Pulmonary artery endothelial cell (primary cell): ENCODE data around the gene MSH3. TPM values are rescaled to one million over a fixed set of nuclear protein-coding genes. Genes with fewer than 3 reads are reported as not detected.

Experiments
- DNase-seq: peaks from one replicate; pipeline ENCODE4 v3.0.0-alpha.2; 2011; ENCODE audit warnings: low read depth, low spot score
- total RNA-seq: library from RNA; depleted of rRNA; stranded (reverse); fragments of >200 nt; gene quantifications from 2 replicates; pipeline ENCODE4 v1.2.3, GENCODE V29; 2014

The MSH3 gene
- 8.4 and 9.3 TPM in 2 replicates for total RNA-seq

DNA sequence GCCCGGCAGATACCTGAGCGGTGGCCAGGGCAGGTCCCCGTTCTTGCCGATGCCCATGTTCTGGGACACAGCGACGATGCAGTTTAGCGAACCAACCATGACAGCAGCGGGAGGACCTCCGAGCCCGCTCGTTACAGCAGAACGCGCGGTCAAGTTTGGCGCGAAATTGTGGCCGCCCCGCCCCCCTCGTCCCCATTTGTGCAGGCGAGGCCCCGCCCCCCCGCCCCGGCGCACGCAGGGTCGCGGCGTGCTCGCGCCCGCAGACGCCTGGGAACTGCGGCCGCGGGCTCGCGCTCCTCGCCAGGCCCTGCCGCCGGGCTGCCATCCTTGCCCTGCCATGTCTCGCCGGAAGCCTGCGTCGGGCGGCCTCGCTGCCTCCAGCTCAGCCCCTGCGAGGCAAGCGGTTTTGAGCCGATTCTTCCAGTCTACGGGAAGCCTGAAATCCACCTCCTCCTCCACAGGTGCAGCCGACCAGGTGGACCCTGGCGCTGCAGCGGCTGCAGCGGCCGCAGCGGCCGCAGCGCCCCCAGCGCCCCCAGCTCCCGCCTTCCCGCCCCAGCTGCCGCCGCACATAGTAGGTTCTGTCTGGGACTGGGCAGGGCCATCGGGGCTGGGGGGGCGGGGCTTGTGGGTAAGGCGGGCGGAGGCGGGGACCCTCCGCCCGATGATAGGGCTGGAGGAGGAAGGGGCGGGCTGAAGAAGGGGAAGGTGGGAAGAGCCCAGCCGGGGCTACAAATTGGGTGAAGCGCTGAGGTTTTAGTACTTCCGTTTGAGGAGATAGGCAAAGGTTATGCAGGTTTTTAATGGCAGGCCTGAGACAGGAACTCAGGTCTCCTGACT, at the start of gene MSH3, which contains the start of gene DHFR:
MSH3 (plus strand) TSS at position 262 of the 840 bp plus-strand sequence; CDS start at position 338, 76 bp downstream.
DHFR (minus strand) TSS at position 593 of the 840 bp plus-strand sequence; CDS start at position 99, 494 bp downstream.
- DNase-seq, result peak; percentile 49

DNA sequence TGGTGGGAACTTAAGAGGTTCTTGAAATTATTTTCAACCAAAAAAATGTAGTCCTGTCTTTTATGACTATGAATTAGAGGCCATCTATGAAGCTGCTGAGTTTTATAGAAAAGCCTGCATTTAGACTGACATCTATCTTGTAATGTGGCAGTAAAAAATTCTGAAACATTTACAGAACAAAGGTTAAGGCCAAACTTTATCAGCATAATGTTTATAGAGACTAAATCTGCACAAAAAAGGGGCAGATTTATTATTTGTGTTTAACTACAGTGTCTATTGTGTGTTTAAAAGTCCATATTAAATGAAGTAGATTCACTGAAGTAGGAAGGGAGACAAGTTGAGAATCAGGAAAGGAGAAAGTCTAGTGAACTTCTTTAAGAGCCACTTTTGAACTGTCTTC, 47.1 kb upstream of the MSH3 start:
- DNase-seq, result no peak

DNA sequence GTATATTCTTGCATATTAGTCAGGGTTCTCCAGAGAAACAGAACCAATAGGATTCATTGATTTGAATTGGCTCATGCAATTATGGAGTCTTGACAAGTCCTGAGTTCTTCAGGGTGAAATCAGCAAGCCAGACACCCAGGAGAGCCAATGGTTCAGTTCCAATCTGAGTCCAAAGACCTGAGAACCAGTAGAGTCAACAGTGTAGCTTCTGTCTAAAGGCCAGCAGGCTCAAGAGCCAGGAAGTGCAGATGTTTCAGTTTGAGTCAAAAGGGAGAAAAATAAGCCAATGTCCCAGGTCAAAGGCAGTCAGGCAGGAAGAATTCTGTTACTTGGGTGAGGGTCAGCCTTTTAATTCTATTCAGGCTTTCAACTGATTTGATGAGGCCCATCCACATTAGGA, 46.6 kb upstream of the MSH3 start:
- DNase-seq, result no peak

DNA sequence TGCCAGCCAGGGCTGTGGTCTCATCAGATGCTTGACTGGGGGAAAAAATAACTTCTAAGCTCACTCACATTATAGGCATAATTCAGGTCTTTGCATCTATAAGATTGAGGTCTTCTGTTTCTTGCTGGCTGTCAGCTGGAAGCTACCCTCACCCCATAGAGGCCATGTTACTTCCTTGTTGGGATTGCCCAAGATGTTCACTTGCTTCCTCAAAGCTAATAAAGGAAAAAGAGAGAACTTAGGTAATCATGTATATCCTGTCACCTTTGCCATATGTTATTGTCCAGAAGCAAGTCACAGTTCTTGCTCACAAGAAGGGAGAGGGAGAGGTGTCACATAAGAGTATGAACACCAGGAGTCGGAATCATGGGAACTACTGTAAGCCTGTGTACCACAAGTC, 45.7 kb upstream of the MSH3 start:
- no peak for DNase-seq

DNA sequence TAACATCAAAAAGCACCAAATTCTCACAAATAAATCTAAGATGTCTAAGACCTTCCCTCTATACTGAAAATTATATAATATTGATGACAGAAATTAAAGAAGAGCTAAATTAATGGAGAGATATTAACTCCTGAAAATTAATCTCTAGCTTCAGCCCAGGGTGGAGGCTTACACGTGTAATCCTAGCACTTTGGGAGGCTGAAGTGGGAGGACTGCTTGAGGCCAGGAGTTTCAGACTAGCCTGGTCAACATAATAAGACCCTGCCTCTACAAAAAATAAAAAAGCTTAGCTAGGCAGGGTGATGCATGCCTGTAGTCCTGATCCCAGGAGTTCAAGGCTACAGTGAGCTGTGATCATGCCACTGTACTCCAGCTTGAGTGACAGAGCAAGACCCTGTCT, 44.8 kb upstream of the MSH3 start:
- no peak for DNase-seq

DNA sequence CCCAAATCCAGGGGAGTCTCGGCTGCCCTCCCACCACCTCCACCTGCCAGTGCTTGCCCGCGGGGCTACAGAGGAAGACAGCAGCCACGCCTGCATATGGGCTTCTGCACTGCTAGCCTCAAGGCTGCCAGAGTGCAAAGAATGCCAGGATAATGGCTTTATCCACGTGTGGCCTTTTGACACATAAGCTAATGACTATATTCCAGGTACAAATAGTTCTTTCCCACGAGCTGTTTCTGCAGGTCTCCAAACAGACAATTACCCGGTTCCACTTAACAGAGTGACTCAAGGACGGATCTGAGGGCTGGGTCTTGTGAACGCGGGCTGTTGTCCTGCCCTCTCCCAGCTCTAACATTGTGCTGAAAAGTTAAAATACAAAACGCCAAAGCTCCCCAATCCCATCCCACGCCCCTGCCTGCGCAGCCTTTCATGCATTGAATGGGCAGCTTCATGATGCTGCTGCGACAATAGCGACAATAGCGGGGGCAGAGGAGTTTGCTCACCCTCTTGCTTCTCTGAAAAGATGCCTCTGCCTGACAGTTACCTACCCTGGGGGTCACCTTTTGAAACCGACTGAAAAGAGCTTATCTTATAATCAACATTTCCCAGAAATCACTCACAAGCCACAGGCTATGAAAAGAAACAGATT, 39.1 kb upstream of the MSH3 start:
- DNase-seq, result no peak

DNA sequence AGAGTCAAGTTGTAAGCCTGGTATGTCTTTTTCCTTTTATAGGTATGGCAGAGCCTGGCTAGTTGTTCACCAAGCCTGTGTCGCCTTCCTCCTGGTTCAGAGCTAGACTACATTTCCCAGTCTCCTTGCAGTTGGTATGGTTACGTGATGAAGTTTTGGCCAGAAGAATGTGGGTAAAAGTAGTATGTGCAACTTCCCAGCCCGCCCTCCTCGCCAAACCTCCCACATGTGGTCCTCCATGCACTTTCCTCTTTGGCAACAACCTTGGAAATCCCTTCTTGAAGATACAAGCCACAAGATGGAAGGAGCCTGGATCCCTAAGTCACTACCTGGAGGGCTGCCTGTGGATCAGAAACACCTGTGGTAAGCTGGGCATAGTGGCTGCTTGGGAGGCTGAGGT, 36.0 kb upstream of the MSH3 start:
- DNase-seq, result no peak

DNA sequence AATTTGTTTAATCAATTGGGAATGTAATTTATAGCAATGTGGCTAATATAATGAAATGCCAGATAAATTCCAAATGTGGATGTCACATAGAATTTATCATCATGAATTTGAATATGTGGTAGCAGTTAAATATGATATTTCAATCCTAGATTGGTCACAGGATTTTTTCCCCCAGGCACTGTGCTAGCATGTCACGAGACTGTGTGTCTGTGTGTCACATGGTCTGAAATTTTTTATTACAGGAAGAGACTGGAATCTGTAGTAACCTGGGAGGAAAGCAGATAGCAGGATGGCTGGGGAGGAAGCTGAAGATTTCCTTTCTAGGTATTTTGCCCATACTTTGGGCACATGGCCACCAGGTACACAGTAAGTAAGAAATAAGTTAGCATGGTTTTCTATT, 35.4 kb upstream of the MSH3 start:
- DNase-seq, result no peak

DNA sequence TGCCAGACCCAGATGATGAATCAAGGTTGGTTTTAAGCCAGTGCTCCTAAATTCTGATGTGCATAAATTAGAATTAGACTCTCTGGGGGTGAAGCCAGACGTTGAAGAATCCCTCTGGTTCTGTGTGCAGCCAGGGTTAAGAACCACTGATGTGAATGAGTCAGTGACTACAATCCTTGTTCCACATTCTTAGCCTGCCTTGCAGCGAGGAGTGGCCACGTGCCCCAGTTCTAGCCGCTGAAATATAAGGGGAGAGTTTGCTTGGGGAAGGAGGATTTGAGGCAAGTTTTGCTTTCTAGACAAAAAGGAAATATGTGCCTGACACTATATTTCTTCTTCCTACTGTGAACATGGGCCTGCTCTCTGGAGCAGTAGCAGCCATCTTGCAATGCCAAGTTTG, 34.2 kb upstream of the MSH3 start:
- DNase-seq, result no peak

DNA sequence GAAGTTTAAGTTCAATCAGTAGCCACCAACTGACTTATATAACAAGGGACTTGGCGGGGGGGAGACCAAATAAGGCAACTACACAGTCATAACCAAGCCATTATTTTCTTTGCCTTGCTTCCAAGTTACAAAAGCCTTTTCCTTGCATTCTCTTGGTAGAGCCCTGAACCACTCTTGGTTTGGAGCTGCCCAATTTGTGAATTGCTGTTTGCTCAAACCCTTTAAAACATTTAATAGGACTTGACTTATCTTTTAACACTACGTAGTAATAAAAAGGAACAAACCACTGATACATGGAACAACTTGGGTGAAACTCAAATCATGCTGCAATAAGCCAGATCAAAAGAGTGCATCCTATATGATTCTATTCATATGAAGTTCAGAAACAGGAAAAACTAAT, 31.7 kb upstream of the MSH3 start:
- no peak for DNase-seq

DNA sequence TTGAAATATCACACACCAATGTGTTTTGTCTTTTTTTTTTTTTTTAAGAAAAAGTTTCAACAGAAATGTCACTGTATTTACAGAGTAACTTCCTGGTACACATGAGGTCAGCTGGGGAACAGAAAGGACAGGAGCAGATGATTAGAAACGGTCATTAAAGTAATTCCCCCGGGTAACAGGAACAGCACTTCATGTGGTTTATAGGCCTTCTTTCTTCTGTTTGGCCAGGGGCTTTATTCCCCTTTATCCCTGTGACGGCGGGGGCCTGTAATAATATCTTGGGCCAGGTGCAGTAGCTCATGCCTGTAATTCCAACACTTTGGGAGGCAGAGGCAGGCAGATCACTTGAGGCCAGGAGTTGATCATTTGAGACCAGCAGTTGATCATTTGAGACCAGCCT, 30.5 kb upstream of the MSH3 start:
- DNase-seq, result no peak

DNA sequence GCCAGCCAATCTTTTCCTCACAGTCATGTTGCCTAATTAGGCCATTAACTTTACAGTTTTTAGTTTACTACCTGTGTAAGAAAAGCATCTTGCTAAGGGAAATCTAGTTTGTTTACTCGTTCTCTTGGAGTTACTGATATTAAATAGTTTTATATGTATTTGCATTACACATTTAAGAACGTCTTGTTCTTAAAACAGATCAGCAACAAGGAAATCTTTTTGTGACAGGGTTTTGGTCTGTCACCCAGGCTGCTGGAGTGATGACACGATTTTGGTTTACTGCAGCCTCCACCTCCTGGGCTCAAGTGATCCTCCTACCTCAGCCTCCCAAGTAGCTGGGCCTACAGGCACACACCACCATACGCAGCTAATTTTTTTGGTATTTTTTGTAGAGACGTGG, 29.2 kb upstream of the MSH3 start:
- DNase-seq, result no peak

DNA sequence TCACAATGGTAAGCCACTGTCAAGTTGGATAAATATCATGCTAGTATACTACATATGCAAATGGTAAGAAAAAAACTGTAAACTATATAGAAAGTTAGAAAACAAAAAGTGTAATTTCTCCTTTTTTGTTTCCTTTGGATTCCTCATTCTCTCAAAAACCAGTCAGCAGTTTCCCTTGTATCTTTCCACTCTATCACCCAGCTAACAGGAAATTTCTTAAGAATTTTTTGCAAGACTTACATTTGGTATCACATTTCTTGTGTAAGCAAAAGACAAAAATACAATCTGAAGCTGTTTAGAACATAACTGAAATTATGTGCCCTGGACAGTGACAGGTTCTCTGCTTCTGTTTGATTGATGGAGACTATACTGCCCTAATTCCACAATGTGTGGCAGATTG, 25.2 kb upstream of the MSH3 start:
- no peak for DNase-seq

DNA sequence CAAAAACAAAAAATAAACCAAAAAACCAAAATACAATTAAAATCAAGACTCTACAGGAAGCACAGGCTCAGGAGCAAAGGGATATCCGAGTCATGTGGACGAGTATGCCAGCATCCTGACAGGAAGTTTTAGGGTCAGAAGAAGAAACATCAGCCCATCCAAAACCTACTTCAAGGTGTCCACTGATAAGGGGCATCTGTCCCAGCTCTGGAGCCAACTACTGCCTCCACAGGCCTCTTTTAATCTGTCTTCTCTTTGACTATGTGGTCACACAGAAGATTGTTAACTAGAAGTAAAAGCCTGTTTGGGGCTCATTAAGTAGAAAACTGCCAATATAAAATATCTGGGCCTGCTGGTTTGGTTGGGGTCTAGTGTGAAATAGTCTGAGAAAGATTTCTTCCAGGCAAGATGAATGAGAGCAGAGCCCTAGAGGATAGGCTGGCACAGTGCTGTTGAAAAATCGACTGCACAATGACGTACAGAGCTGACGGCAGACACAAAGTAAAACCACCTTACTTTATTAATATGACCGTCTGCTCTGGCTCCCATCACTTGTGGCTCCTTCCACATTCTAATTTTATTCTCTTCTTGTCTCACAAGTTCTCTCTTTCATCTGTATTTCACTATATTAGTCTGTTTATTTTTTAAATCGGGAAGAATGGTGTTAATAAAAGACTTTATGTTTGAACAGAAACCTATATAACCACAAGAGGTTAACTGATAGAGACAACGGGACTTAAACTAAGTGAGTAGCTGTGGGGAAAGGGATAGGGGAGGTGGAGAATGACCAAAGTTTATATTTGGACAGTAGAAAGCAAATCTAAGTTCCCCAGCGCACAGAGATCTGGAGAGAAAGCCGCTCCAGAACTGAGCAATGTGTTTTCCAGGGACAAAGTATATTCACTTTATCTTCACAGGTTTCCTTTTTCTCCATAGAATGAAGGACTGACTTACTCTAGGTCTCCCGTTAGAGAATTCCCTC, 22.9 kb upstream of the MSH3 start:
- DNase-seq, result no peak

DNA sequence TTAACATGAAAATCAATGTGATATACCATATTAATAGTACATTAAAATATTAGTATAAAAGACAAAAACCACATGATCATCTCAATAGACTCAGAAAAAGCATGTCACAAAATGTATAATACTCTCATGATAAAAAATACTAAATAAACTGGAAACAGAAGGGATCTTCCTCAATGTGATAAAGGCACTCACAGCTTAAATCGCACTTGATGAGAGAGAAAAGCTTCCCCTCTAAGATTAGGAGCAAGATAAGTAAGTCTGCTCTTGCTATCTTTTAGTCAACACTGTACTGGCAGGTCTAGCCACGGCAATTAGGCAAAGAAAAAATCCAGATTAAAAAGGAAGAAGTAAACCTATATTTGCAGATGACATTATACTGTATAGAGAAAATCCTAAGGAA, 21.8 kb upstream of the MSH3 start:
- DNase-seq, result no peak

DNA sequence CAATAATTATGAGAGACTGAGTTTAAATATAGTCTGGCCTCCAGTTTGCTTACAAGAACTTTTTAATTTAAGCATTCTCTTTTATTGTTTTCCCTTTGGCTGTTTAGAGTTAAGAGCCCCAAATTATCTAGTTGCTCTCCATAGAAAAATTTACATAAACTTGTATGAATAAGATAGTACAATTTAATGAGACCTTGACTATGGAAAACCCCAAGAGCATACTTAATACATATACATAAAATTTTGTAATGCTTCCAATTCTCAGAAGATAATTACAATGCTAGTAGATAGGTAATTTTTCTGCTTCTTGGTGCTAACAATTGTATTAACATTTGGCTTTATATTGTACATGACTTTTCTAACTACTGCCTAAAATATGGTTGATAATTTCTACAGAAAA, 20.3 kb upstream of the MSH3 start:
- no peak for DNase-seq

DNA sequence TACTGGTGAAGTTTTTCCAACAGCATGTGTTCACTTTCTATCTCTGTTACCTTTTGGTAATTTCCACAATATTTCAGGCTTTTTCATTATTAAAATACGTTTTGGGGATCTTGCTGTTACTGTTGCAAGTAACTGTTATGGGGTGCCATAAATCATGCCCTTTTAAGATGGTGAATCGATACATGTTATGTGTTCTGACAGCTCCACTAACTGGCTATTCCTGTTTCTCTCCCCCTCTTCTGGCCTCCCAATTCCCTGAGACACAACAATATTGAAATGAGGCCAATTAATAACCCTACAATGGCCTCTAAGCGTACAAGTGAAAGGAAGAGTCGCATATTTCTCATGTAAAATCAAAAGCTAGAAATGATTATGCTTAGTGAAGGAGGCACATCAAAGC, 13.1 kb upstream of the MSH3 start:
- DNase-seq, result no peak

DNA sequence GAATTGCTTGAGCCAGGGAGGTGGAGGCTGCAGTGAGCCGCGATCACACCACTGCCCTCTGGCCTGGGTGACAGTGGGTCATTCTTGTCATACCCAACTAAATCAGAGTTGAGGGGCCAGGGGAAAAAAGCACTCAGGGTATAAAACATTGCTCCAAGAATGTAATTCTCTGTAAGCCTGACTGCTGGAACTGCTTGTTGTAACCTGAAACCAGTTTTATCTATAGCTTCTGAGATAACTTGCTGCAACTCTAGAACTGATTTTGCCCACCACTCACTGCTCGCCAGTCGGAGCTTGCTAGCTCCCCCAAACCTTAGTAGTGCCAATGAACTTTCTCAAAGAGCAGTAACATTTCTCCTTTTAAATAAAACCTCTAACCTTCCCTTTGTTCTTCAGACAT, 9.6 kb upstream of the MSH3 start:
- no peak for DNase-seq

DNA sequence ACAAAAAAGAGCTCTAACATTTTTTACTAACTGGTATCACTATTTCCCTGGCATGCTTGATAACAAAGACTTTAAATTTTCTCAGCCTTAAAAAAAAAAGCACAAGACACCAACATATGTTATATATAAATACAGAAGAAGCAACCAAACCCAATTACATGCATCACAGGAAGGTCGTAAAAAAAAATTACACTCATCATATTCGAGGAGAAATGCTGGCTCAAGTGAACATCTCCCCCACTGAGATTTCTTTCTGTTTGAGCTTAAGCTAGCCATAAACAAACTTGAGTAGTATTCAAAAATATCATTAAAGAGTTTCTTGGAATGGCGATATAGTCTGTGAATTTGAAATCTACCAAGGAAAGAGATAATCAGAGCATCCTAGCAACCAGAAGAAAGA, 7.5 kb upstream of the MSH3 start:
- no peak for DNase-seq

DNA sequence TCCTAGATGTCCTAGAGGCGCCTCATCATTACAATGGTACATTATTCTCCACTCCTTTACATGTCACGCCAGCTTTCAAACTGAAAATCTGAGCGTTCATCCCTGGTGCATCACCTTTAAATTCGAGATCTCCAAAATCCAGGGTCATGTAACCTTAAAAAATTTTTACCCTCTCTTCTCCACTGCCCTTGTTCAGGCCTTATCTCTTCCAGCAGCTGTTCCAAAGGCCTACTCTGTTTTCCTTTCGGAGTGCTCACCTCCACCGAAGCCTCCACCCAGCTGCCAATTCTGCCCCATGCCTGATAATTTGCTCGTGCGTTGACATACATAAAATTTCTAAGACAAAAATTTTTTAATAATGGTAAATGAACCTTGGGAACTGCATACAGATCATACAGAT, 950 bp upstream of the MSH3 start:
- no peak for DNase-seq

DNA sequence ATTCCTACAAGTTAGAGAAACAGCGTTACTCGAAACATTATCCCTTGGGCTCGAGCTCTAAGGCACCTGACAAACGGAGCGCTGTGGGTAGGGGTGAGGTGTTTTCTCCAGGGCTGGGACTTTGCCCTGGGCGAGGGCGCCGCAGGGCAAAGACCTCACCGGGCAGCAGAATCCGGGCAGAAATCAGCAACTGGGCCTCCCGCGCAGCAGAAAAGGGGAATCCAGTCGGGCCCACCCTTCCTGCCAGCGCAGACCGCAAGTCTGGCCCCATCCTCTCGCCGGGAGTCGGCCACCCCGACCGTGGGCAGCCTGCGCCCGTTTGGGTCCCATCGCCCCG, 430 bp upstream of the MSH3 start:
- DNase-seq, result no peak

DNA sequence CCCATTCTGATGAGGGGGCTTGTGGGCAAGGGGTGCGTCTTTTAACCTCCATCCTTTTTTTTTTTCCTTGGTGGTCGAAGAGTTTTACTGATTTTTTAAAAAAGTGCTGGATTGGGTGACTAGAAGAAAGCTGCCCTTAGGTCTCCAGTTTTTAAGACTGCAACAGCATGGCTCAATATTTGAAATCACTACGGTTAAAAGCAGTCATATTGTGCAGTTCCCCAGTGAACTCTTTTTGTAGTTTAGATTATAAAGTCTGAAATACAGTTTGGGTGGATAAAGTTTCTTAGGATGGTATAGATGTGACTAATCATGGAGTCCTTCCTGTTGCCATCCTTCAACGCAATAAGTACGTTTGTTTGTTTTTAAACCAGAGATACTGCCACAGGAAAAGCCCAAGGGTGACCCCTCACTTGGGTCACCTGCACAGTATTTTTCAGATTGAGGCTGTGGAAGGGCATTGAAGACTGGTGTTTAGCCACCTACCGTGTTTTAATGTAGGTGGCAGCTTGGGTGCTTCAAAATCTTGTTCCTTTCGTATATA, 851 bp downstream of the MSH3 start:
- no peak for DNase-seq
